Subcutaneous abdominal adipose tissue (tissue), 5 donors: ENCODE data around the gene NPBWR2.
A peak's percentile ranks its signal among the peaks of the same experiment; 100 is the strongest.

ENCODE experiments used
- H3K27ac ChIP-seq: one replicate; pipeline ENCODE4 v1.7.0; 2013; ENCODE audit warnings: low read depth, mild to moderate bottlenecking, inconsistent platforms, low read length, moderate library complexity
- H3K27me3 ChIP-seq, 5 donors: one replicate each; pipeline ENCODE4 v1.7.0; 2013; ENCODE audit warnings: low read length in 5 of 5, inconsistent platforms in 1 of 5; ENCODE audit not compliant: control insufficient read depth in 5 of 5, insufficient read depth in 4 of 5
- H3K36me3 ChIP-seq, 5 donors: one replicate each; pipeline ENCODE4 v1.7.0; 2013; ENCODE audit warnings: low read length in 5 of 5; ENCODE audit not compliant: control insufficient read depth in 5 of 5, insufficient read depth in 5 of 5
- H3K4me1 ChIP-seq, 5 donors: one replicate each; pipeline ENCODE4 v1.7.0; 2013; ENCODE audit warnings: low read length in 5 of 5, mild to moderate bottlenecking in 3 of 5, moderate library complexity in 1 of 5; ENCODE audit not compliant: control insufficient read depth in 5 of 5, insufficient read depth in 5 of 5
- H3K4me3 ChIP-seq, 5 donors: one replicate each; pipeline ENCODE4 v1.7.0; 2013; ENCODE audit warnings: low read length in 5 of 5, low read depth in 1 of 5
- H3K9ac ChIP-seq, 5 donors: one replicate each; pipeline ENCODE4 v1.7.0; 2013; ENCODE audit warnings: low read length in 5 of 5, mild to moderate bottlenecking in 4 of 5, moderate library complexity in 3 of 5
- H3K9me3 ChIP-seq, 5 donors: one replicate each; pipeline ENCODE4 v1.7.0; 2013; ENCODE audit warnings: low read length in 5 of 5; ENCODE audit not compliant: control insufficient read depth in 5 of 5
- donor health status: healthy.
- donor health status: healthy.
- donor health status: healthy.
- donor health status: healthy.
- donor health status: healthy.

NPBWR2 gene

DNA sequence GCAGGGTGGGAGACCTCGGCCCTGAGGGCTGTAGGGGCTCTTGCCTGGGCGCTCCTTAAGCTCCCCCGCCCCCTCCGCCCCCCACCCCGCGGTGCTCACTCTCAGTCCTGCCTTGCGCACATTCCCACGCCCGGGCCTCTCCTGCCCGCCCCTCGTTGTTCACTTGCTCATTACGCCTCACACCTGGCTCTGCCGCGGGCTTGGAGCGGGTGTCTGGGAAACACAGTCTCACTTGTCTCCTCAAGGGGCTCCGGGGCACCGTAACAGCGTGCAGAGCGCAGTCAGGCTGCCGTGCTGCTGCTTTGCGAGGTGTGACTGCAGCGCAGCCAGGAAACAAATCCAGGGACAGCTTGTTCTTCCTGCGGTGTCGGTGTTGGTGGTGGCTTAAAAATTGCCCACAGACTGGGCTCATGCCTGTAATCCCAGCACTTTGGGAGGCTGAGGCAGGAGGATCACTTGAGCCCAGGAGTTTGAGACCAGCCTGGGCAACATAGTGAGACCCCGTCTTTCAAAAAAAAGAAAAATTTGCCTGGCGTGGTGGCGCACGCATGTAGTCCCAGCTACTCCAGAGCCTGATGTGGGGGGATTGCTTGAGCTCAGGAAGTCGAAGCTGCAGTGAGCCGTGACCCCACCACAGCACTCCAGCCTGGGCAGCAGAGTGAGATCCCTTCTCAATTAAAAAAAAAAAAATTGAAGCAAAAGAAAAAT is 4.6 kb downstream of the NPBWR2 start:
- Histone ChIP-seq H3K4me1 (peaks cover 0 to 14% (median 7%) of the 10 kb centered on the region in 5 donors), H3K27me3 (peaks cover 5 to 52% (median 45%) of the 10 kb centered on the region in 5 donors), H3K9me3 (no peaks in the 10 kb centered on the region), H3K4me3 (peak overlapping the region in 1 of 5 donors; percentile 53), H3K36me3 (peaks cover 0 to 14% (median 9%) of the 10 kb centered on the region in 5 donors), H3K27ac (no peak overlapping the region), H3K9ac (no peak overlapping the region)

DNA sequence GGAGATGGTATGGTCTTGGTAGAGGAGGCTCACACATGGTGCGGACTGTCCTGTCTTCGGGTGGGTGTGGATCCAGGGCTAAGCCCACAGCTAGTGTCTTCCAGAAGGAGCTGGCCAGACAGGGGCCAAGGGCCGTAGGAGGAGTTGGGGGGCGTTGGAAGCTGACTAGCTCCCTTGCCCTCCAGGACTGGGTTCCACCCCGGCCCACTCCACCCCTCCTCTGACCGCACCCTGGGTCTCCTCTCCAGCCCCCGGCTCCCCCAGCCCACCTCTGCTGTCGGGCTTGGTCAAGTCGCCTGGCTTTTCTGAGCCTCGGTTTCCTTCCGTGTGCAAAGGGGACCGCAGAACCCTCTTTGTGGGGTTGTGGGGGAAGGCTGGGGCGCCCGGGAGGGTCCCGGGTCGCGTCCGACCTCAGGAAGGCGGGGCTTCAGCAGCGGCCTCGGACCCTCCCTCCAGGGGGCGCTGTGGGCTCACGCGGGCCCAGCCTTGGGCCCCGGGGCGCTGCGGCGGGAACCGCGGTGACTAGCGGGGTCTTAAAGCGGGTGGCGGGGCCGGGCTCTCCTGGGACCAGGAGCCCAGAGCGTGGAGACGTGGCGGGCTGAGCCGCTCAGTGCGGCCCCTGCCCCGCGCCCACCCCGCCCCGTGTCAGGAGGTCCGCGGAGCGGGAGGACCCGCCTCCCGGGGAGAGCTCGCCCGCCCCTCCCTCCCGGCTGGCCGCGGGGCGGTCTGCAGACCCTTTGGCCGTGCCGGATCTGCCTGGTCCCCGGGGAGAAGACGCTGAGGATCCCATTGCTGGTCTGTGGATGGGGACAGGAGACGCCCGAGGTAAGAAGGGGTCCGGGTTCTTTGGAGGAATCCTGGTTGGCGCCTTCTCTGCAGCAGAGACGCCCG is 5.4 kb downstream of the NPBWR2 start:
- Histone ChIP-seq H3K4me1 (peaks cover 0 to 11% (median 7%) of the 10 kb centered on the region in 5 donors), H3K9ac (no peak overlapping the region), H3K9me3 (no peaks in the 10 kb centered on the region), H3K27me3 (peaks cover 5 to 47% (median 39%) of the 10 kb centered on the region in 5 donors), H3K36me3 (peaks cover 0 to 17% (median 10%) of the 10 kb centered on the region in 5 donors), H3K27ac (no peak overlapping the region), H3K4me3 (peak overlapping the region in 3 of 5 donors; percentile 27 to 53 (median 28))

DNA sequence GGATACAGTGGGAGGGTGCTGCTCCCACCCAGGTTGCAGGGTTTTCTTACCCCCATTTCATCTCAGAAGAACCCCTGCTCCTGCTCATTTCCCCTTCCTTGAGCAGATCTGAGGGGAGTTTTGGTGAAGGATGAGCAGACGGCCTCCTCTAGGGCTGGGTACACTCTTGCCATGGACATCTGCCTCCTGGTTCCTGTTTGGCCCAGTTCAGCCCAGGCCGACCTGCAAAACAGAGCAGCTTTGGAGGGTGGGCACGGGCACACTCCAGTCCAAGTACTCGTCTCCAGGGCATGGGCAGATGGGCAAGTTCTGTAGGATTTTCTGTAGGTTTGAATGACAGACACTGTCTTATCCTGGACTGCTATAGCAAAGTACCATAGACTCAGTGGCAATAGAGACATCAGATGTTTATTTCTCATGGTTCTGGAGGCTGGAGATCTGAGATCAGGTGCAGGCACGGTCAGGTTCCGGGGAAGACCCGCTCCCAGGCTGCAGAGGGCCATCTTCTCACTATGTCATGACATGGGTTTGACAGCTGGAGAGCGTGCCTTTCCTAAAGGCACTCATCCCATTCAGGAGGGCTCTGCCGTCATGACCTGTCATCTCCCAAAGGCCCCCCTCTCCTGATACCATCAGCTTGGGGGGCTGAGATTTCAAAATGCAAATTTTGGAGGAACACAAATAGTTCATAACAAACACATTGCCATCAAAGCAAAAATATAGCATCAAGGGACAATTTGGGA is 6.2 kb downstream of the NPBWR2 start:
- H3K9ac ChIP-seq, result no peak overlapping the region
- no peak overlapping the region for H3K27ac ChIP-seq
- H3K4me3 ChIP-seq, result no peak overlapping the region

DNA sequence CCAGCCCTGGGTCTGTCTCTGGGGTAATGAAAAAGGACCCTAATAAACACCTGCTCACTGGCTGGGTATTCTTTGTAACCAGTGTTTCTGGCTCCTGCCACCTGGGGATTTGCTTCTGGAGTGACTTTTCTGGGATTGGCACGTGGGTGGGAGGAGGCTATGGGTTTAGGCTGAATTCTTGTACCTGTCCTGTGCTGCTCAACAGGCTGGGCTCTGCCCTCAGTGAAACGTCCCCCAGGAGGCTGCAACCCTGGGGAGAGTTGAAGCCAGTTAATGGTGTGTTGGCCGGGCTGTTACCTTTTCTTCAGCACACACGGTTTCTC is 6.8 kb downstream of the NPBWR2 start:
- Histone ChIP-seq H3K27ac (no peak overlapping the region), H3K27me3 (peaks cover 5 to 43% (median 35%) of the 10 kb centered on the region in 5 donors), H3K9ac (no peak overlapping the region), H3K36me3 (peaks cover 0 to 17% (median 11%) of the 10 kb centered on the region in 5 donors), H3K9me3 (no peaks in the 10 kb centered on the region), H3K4me3 (no peak overlapping the region), H3K4me1 (peaks cover 0 to 11% (median 7%) of the 10 kb centered on the region in 5 donors)

More for the DNA sequence above, 6.2 kb downstream of the NPBWR2 start:
- Histone ChIP-seq H3K4me1 (peaks cover 0 to 11% (median 7%) of the 10 kb centered on the region in 5 donors), H3K36me3 (peaks cover 0 to 17% (median 11%) of the 10 kb centered on the region in 5 donors), H3K9me3 (no peaks in the 10 kb centered on the region), H3K27me3 (peaks cover 5 to 40% (median 35%) of the 10 kb centered on the region in 5 donors)

DNA sequence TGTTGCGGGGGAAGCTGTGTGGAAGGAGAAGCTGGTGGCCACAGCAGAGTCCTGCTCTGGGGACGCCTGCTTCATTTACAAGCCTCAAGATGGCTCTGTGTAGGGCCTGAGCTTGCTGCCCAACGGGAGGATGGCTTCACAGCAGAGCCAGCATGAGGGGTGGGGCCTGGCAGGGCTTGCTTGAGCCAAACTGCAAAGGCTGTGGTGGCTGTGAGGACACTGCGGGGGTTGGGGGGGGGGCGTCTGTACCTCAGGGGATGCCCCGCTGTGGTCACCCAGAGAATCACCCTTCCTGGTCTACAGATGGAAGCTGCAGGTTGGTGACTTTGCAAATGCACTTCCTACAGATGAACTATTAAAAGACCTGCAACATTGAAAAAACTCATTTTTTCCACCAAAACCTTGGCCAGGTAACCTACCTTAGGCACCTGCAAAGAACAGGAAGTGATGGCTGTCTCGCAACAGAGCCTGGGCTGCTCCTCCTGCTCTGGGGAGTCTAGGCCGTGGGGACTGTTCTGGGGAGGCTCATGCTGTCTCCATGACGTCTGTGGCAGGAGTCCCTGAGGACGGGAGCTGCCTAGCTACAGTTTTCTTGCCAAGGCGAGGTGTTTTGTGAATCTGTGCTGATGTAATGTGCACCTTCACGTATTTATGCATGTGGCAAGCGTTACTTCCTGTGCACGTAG is 7.3 kb downstream of the NPBWR2 start:
- Histone ChIP-seq H3K4me3 (no peak overlapping the region), H3K9me3 (no peaks in the 10 kb centered on the region), H3K27ac (no peak overlapping the region), H3K9ac (no peak overlapping the region), H3K27me3 (peaks cover 5 to 42% (median 33%) of the 10 kb centered on the region in 5 donors), H3K36me3 (peaks cover 0 to 17% (median 11%) of the 10 kb centered on the region in 5 donors), H3K4me1 (peaks cover 0 to 11% (median 7%) of the 10 kb centered on the region in 5 donors)

DNA sequence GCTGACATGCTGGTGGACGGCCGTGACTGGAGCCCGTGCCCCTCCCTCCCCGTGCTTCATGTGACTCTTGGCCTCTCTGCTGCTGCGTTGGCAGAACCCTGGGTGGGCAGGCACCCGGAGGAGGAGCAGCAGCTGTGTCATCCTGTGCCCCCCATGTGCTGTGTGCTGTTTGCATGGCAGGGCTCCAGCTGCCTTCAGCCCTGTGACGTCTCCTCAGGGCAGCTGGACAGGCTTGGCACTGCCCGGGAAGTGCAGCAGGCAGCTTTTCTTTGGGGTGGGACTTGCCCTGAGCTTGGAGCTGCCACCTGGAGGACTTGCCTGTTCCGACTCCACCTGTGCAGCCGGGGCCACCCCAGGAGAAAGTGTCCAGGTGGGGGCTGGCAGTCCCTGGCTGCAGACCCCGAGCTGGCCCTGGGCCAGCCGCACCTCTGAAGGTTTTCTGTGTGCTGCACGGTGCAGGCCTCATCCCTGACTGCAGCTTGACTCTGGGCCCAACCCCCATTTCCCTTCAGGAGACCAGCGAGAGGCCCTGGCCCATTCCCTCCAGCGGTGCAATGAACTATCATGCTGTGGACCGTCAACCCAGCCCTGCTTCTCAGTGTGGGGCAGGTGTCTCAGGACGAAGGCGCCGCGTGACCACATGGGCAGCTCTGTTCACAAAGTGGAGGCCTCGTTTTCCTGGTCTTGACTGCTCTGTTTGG is 8.1 kb downstream of the NPBWR2 start:
- no peak overlapping the region for H3K9ac ChIP-seq
- H3K4me3 ChIP-seq, result no peak overlapping the region
- peaks cover 0 to 11% (median 7%) of the 10 kb centered on the region in 5 donors for H3K4me1 ChIP-seq
- H3K27me3 ChIP-seq, result peaks cover 5 to 35% (median 28%) of the 10 kb centered on the region in 5 donors
- no peak overlapping the region for H3K27ac ChIP-seq
- H3K36me3 ChIP-seq, result peaks cover 0 to 17% (median 11%) of the 10 kb centered on the region in 5 donors
- no peaks in the 10 kb centered on the region for H3K9me3 ChIP-seq

DNA sequence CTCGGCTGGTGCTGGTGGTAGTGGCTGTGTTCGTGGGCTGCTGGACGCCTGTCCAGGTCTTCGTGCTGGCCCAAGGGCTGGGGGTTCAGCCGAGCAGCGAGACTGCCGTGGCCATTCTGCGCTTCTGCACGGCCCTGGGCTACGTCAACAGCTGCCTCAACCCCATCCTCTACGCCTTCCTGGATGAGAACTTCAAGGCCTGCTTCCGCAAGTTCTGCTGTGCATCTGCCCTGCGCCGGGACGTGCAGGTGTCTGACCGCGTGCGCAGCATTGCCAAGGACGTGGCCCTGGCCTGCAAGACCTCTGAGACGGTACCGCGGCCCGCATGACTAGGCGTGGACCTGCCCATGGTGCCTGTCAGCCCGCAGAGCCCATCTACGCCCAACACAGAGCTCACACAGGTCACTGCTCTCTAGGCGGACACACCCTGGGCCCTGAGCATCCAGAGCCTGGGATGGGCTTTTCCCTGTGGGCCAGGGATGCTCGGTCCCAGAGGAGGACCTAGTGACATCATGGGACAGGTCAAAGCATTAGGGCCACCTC is 8.8 kb downstream of the NPBWR2 start:
- peaks cover 0 to 11% (median 7%) of the 10 kb centered on the region in 5 donors for H3K4me1 ChIP-seq
- H3K27ac ChIP-seq, result no peak overlapping the region
- peaks cover 0 to 17% (median 11%) of the 10 kb centered on the region in 5 donors for H3K36me3 ChIP-seq
- H3K27me3 ChIP-seq, result peaks cover 5 to 29% (median 22%) of the 10 kb centered on the region in 5 donors
- no peaks in the 10 kb centered on the region for H3K9me3 ChIP-seq
- H3K4me3 ChIP-seq, result no peak overlapping the region
- no peak overlapping the region for H3K9ac ChIP-seq

DNA sequence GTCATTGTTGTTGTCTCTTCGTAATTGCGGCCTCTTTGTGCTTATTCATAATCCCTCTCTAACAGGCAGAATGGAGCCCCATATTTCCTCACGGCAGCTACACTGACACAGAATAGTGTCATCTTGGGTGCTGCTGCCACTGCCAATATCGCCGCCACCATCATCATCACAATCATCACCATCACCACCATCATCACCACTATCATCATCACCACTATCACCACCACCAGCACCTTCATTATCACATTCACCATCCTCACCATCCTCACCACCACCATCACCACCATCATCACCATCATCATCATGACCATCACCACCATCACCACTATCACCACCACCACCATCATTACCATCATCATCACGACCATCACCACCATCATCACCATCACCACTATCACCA is 10.8 kb downstream of the NPBWR2 start:
- no peaks in the 10 kb centered on the region for H3K9me3 ChIP-seq
- H3K9ac ChIP-seq, result no peak overlapping the region
- H3K27ac ChIP-seq, result no peak overlapping the region
- peaks cover 1 to 27% (median 14%) of the 10 kb centered on the region in 5 donors for H3K27me3 ChIP-seq
- H3K4me1 ChIP-seq, result peaks cover 0 to under 1% (median 0%) of the 10 kb centered on the region in 5 donors
- H3K36me3 ChIP-seq, result peaks cover 0 to 17% (median 11%) of the 10 kb centered on the region in 5 donors
- no peak overlapping the region for H3K4me3 ChIP-seq
